Adrenal gland (tissue), 12 donors: ENCODE data around the gene IQCN. TPM values are rescaled to one million over a fixed set of nuclear protein-coding genes. Genes with fewer than 3 reads are reported as not detected.
A peak's percentile ranks its signal among the peaks of the same experiment; 100 is the strongest.

Experiments used
- DNase-seq, 7 donors: peaks; one replicate each; pipeline ENCODE4 v3.0.0-alpha.2; 2019 to 2020
- H3K27ac ChIP-seq, 5 donors: fragments of 200-600 bp; sonication (generic) in 4 of 5; 1 replicate in 3 of 5; 2 replicates in 2 of 5; pipeline versions ENCODE4 v1.5.1 to v1.8.0; 2016 to 2020; ENCODE audit warnings: mild to moderate bottlenecking in 1 of 5
- H3K27me3 ChIP-seq: fragments of 200-600 bp; 2 replicates; pipeline ENCODE4 v1.8.0; 2021
- H3K36me3 ChIP-seq, 2 donors: fragments of 200-600 bp; replicated peaks in 1 of 2; 1 replicate in 1 of 2; 2 replicates in 1 of 2; pipeline versions ENCODE4 v1.5.1 to v1.8.0; 2018 to 2022
- H3K4me1 ChIP-seq, 2 donors: fragments of 200-600 bp; replicated peaks in 1 of 2; 1 replicate in 1 of 2; 2 replicates in 1 of 2; pipeline versions ENCODE4 v1.5.1 to v1.8.0; 2018 to 2021
- H3K4me3 ChIP-seq, 4 donors: fragments of 200-600 bp; sonication (generic) in 3 of 4; one replicate each; pipeline ENCODE4 v1.5.1; 2016 to 2018
- H3K9me3 ChIP-seq, 3 donors: fragments of 200-600 bp; sonication (generic) in 1 of 3; replicated peaks in 1 of 3; 1 replicate in 2 of 3; 2 replicates in 1 of 3; pipeline versions ENCODE4 v1.5.1 to v1.8.0; 2016 to 2021
- CTCF ChIP-seq, 6 experiments: fragments of 450-650 bp in 4 of 6; fragments of 200-600 bp in 2 of 6; sonication (generic) in 1 of 6; IDR thresholded peaks; 1 replicate in 5 of 6; 2 replicates in 1 of 6; pipeline versions ENCODE4 v1.5.1 to v1.8.0; 2016 to 2021; ENCODE audit warnings: antibody characterized with exemption in 6 of 6, mild to moderate bottlenecking in 2 of 6, moderate library complexity in 1 of 6
- POLR2A ChIP-seq, 2 donors: fragments of 450-650 bp; IDR thresholded peaks; one replicate each; pipeline ENCODE4 v1.6.1; 2017; ENCODE audit warnings: antibody characterized with exemption in 2 of 2, mild to moderate bottlenecking in 2 of 2, moderate library complexity in 1 of 2
- WGBS, 4 donors: extraction: QIAGEN DNeasy Blood & Tissue Kit in 2 of 4; methylation state at CpG; one replicate each; pipeline versions ENCODE4 v1.1.5 to v1.1.7; 2013 to 2017; 5-methylcytosine and 5-hydroxymethylcytosine counted together
- intact Hi-C, 2 donors: fragments of 100-400 bp; cut with DNase I; formaldehyde crosslinking; loops; one replicate each; pipeline versions ENCODE4 v1.14.1 to v1.15.0; 2022 to 2023
- microRNA-seq, 3 donors: library from miRNA; unstranded; fragments of <30 nt; microRNA quantifications; one replicate each; pipeline ENCODE4, GENCODE V29; 2017 to 2020
- polyA plus RNA-seq, 3 donors: library from polyadenylated mRNA; stranded (reverse); fragments of 200-250 nt in 2 of 3; fragments of 350-450 nt in 1 of 3; fragmentation: Illumina TruSeq in 1 of 3; extraction: RNeasy Lipid Tissue Mini Kit (QIAGEN cat#74804) in 1 of 3; gene quantifications; one replicate each; pipeline ENCODE4 v1.2.3, GENCODE V29; 2013 to 2014
- small RNA-seq, 2 donors: library from RNA; depleted of rRNA; stranded (forward); fragments of <200 nt; gene quantifications; one replicate each; pipeline ENCODE3, GENCODE V24; 2016
- total RNA-seq, 9 donors: library from RNA; depleted of rRNA in 4 of 9; stranded (reverse); fragments of >200 nt in 4 of 9; fragments of 120-200 nt in 1 of 9; fragmentation: NEBNext Ultra II Directional in 1 of 9; extraction: Animal tissue kit (Norgen Biotek cat#: 25700) in 1 of 9; gene quantifications; one replicate each; pipeline versions ENCODE4 v1.1.0 to v1.2.4, GENCODE V29; 2013 to 2023
- donor health status: healthy with polysubstance abuse.
- donor health status: Bipolar disorder and iron deficiency.
- donor health status: DM: yes; HTN: yes; CAD: no.
- donor health status: DM: no; HTN: no; CAD: no.
- donor health status: DM: no; HTN: no; CAD: no.
- donor health status: DM: yes; HTN: yes; CAD: no.

IQCN gene
- total and polyA plus RNA-seq, 12 donors = 0.30 to 45.2 (median 2.8) TPM

- Histone ChIP-seq H3K27ac (peak overlapping the region in 2 of 5 donors; percentile 59 to 62), H3K4me3 (no peak overlapping the region), H3K4me1 (peaks cover 12 to 13% of the 10 kb centered on the region in 2 donors), H3K27me3 (no peaks in the 10 kb centered on the region), H3K9me3 (no peaks in the 10 kb centered on the region), H3K36me3 (no peaks in the 10 kb centered on the region)
- peak; percentile 43 to 77 (median 50) for DNase-seq
- TF ChIP-seq CTCF (IDR thresholded peaks at IDR 0.05) (peak; percentile 13 to 64 (median 39)), POLR2A (IDR thresholded peaks at IDR 0.05) (no peak)
- intact Hi-C loops = no loop called here
- 14 to 24% (median 17%) methylated on average over 20 to 32 of the region's 32 CpGs for WGBS, 4 donors
Observed at GRCh38 chr19:18208098-18208951, 65.9 kb downstream of the IQCN start.

Small RNAs within 50 kb of the gene (microRNA-seq; reads per million reads assigned to microRNA genes)
- 0.89 to 11.1 (median 2.3) reads per million in 3 donors for gene MIR3188

Small RNAs within 50 kb of the gene (small RNA-seq; reads per million reads assigned to genes)
- gene MIR3188 (0 to 0.08 reads per million in 2 donors), gene RPL39P38 (0 reads per million in 2 donors)

Other genes starting within 250 kb of the IQCN start
- 1 to 10 TPM in 7 of 9 donors, under 1 TPM in 1, not detected in 1; 0.28 to 7.4 (median 2.1) TPM for gene IL12RB1, start 187.5 kb downstream of the IQCN start, total RNA-seq
- gene IL12RB1, start 187.5 kb downstream of the IQCN start, polyA plus RNA-seq = 1 to 10 TPM in 2 of 3 donors, under 1 TPM in 1; 0.84 to 1.8 (median 1.1) TPM
- gene MAST3, start 176.7 kb downstream of the IQCN start, total RNA-seq = 10 to 100 TPM in 6 of 9 donors, 1 to 10 TPM in 3; 1.6 to 18.6 (median 11.7) TPM
- 10 to 100 TPM in 1 of 3 donors, 1 to 10 TPM in 2; 1.8 to 19.1 (median 7.1) TPM for gene MAST3, start 176.7 kb downstream of the IQCN start, polyA plus RNA-seq
- gene PIK3R2, start 121.3 kb downstream of the IQCN start, total RNA-seq = 100 to 1,000 TPM in 3 of 9 donors, 10 to 100 TPM in 6; 13.7 to 124 (median 79.2) TPM
- gene PIK3R2, start 121.3 kb downstream of the IQCN start, polyA plus RNA-seq = 10 to 100 TPM in 2 of 3 donors, 1 to 10 TPM in 1; 6.7 to 21.0 (median 10.8) TPM
- gene IFI30, start 100.6 kb downstream of the IQCN start, total RNA-seq = 100 to 1,000 TPM; 103 to 372 (median 169) TPM
- 100 to 1,000 TPM in 2 of 3 donors, 10 to 100 TPM in 1; 99.2 to 268 (median 158) TPM for gene IFI30, start 100.6 kb downstream of the IQCN start, polyA plus RNA-seq
- gene MPV17L2, start 81.2 kb downstream of the IQCN start, total RNA-seq = 10 to 100 TPM; 10.3 to 47.4 (median 20.7) TPM
- gene MPV17L2, start 81.2 kb downstream of the IQCN start, polyA plus RNA-seq = 10 to 100 TPM; 21.1 to 41.4 (median 40.8) TPM
- gene RAB3A, start 70.4 kb downstream of the IQCN start, total RNA-seq = 10 to 100 TPM in 3 of 9 donors, 1 to 10 TPM in 6; 2.3 to 32.3 (median 6.6) TPM
- 10 to 100 TPM in 1 of 3 donors, 1 to 10 TPM in 2; 4.0 to 16.6 (median 5.8) TPM for gene RAB3A, start 70.4 kb downstream of the IQCN start, polyA plus RNA-seq
- gene PDE4C, start 48.0 kb downstream of the IQCN start, total RNA-seq = 1 to 10 TPM in 2 of 9 donors, under 1 TPM in 7; 0.11 to 1.7 (median 0.39) TPM
- gene PDE4C, start 48.0 kb downstream of the IQCN start, polyA plus RNA-seq = 1 to 10 TPM in 1 of 3 donors, under 1 TPM in 1, not detected in 1; 0.77 to 2.4 TPM
- gene JUND, start 7.2 kb upstream of the IQCN start, total RNA-seq = 100 to 1,000 TPM in 8 of 9 donors, 10 to 100 TPM in 1; 61.9 to 533 (median 350) TPM
- 100 to 1,000 TPM in 2 of 3 donors, 10 to 100 TPM in 1; 35.9 to 226 (median 104) TPM for gene JUND, start 7.2 kb upstream of the IQCN start, polyA plus RNA-seq
- 100 to 1,000 TPM; 107 to 290 (median 169) TPM for gene LSM4, start 48.6 kb upstream of the IQCN start, total RNA-seq
- 100 to 1,000 TPM; 105 to 195 (median 120) TPM for gene LSM4, start 48.6 kb upstream of the IQCN start, polyA plus RNA-seq
- 10 to 100 TPM; 19.0 to 89.2 (median 58.5) TPM for gene PGPEP1, start 66.1 kb upstream of the IQCN start, total RNA-seq
- gene PGPEP1, start 66.1 kb upstream of the IQCN start, polyA plus RNA-seq = 10 to 100 TPM; 20.3 to 46.1 (median 21.1) TPM
- 10 to 100 TPM in 4 of 9 donors, 1 to 10 TPM in 4, under 1 TPM in 1; 0.90 to 29.2 (median 6.2) TPM for gene GDF15, start 111.7 kb upstream of the IQCN start, total RNA-seq
- 1 to 10 TPM in 2 of 3 donors, under 1 TPM in 1; 0.33 to 5.3 (median 2.6) TPM for gene GDF15, start 111.7 kb upstream of the IQCN start, polyA plus RNA-seq
- gene LRRC25, start 123.2 kb upstream of the IQCN start, total RNA-seq = 10 to 100 TPM in 7 of 9 donors, 1 to 10 TPM in 2; 1.5 to 38.2 (median 21.6) TPM
- gene LRRC25, start 123.2 kb upstream of the IQCN start, polyA plus RNA-seq = 10 to 100 TPM in 1 of 3 donors, 1 to 10 TPM in 2; 5.1 to 18.4 (median 8.5) TPM
- 100 to 1,000 TPM in 1 of 9 donors, 10 to 100 TPM in 8; 38.9 to 119 (median 69.9) TPM for gene SSBP4, start 144.9 kb upstream of the IQCN start, total RNA-seq
- gene SSBP4, start 144.9 kb upstream of the IQCN start, polyA plus RNA-seq = 100 to 1,000 TPM in 2 of 3 donors, 1 to 10 TPM in 1; 9.1 to 160 (median 136) TPM
- 100 to 1,000 TPM in 3 of 9 donors, 10 to 100 TPM in 6; 32.3 to 211 (median 66.0) TPM for gene ISYNA1, start 163.7 kb upstream of the IQCN start, total RNA-seq
- gene ISYNA1, start 163.7 kb upstream of the IQCN start, polyA plus RNA-seq = 100 to 1,000 TPM in 2 of 3 donors, 1 to 10 TPM in 1; 3.2 to 313 (median 125) TPM
- gene ELL, start 247.6 kb upstream of the IQCN start, total RNA-seq = 10 to 100 TPM in 7 of 9 donors, 1 to 10 TPM in 2; 3.6 to 28.3 (median 14.2) TPM
- 10 to 100 TPM in 1 of 3 donors, 1 to 10 TPM in 2; 1.8 to 14.3 (median 9.1) TPM for gene ELL, start 247.6 kb upstream of the IQCN start, polyA plus RNA-seq